PFSK-1 (cell line): Measurements from ENCODE around the gene SYNPO.

Source experiments
- FOXP2 ChIP-seq: optimal IDR thresholded peaks from 2 replicates; pipeline ENCODE3; 2011; ENCODE audit warnings: borderline replicate concordance, control low read depth, inconsistent platforms; ENCODE audit not compliant: insufficient read depth; ENCODE audit errors: extremely low read length, extremely low read depth
- POLR2AphosphoS5 ChIP-seq: IDR thresholded peaks from 2 replicates; pipeline ENCODE4 v1.6.1; 2012; ENCODE audit warnings: low read depth, mild to moderate bottlenecking, control low read depth, low read length, moderate library complexity
- REST ChIP-seq, 2 experiments: IDR thresholded peaks; 2 replicates each; pipeline versions ENCODE4 v1.6.1 to v1.8.0; 2011 to 2012; ENCODE audit warnings: low read depth in 2 of 2, low read length in 2 of 2, control low read depth in 1 of 2, inconsistent platforms in 1 of 2, mild to moderate bottlenecking in 1 of 2, moderate library complexity in 1 of 2; ENCODE audit not compliant: insufficient read depth in 1 of 2
- SIN3A ChIP-seq: IDR thresholded peaks from 2 replicates; pipeline ENCODE4 v1.6.1; 2012; ENCODE audit warnings: mild to moderate bottlenecking, low read length, moderate library complexity, borderline replicate concordance; ENCODE audit not compliant: insufficient read depth
- TAF1 ChIP-seq: IDR thresholded peaks from 2 replicates; pipeline ENCODE4 v1.6.1; 2012; ENCODE audit warnings: low read length, control low read depth, borderline replicate concordance; ENCODE audit not compliant: insufficient read depth

The SYNPO gene

DNA sequence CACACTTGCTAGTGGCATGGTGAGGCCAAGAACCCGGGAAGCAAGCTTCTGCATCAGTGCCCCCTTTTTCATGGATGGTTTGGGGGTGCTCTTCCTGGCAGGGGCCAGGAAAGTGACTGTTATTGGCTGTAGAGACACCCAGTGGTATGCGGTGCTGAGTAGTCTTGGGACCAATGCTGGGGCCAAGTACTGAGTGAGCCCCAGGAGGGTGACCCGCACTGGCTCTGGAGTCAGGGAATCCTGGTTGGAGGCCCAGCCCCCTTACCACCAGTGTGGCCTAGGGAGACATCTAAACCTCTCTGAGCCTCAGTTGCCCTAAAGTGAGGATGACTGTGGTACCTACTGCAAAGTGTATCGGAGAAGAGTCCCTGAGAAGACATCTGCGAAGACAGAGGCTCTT lies 41.2 kb upstream of the SYNPO start:
- TF ChIP-seq FOXP2: no peak
- TF ChIP-seq POLR2AphosphoS5: no peak
- TF ChIP-seq REST (IDR thresholded peaks at IDR 0.05; ENCODE audit: insufficient read depth in 1 of 2, low read depth in 2 of 2, low read length in 2 of 2): no peak
- TF ChIP-seq TAF1: no peak
- TF ChIP-seq SIN3A: no peak

DNA sequence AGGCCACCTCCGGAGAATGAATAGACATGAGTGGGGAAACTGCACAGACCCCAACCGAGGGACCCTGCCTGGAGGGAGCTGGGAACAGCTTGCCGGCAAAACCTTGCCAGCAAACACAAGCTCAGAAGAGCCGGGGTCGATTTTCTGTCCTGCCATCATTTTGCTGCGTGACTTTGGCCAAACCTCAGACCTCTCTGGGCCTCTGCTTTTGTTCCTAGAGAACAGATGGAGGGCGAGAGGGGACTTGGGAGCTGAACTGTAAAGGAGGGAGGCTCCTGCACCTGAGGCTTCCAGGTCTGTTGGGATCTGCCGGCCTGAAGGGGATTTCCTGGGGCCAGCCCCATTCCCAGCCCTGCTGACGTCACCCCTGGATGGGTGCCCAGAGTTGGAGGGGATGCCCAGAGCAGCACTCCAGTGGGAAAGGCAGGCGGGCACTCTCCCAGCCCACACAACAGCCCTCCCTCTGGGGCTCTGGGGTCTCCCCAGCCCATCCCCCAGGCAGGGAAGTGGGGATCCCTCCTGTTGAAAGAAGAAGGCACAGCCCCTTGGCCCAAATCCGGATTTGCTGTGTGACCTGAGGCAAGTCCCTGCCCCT lies 40.4 kb upstream of the SYNPO start:
- no peak for TF ChIP-seq REST (IDR thresholded peaks at IDR 0.05; ENCODE audit: insufficient read depth in 1 of 2, low read depth in 2 of 2, low read length in 2 of 2)
- TF ChIP-seq POLR2AphosphoS5: no peak
- no peak for TF ChIP-seq FOXP2
- no peak for TF ChIP-seq TAF1
- no peak for TF ChIP-seq SIN3A

DNA sequence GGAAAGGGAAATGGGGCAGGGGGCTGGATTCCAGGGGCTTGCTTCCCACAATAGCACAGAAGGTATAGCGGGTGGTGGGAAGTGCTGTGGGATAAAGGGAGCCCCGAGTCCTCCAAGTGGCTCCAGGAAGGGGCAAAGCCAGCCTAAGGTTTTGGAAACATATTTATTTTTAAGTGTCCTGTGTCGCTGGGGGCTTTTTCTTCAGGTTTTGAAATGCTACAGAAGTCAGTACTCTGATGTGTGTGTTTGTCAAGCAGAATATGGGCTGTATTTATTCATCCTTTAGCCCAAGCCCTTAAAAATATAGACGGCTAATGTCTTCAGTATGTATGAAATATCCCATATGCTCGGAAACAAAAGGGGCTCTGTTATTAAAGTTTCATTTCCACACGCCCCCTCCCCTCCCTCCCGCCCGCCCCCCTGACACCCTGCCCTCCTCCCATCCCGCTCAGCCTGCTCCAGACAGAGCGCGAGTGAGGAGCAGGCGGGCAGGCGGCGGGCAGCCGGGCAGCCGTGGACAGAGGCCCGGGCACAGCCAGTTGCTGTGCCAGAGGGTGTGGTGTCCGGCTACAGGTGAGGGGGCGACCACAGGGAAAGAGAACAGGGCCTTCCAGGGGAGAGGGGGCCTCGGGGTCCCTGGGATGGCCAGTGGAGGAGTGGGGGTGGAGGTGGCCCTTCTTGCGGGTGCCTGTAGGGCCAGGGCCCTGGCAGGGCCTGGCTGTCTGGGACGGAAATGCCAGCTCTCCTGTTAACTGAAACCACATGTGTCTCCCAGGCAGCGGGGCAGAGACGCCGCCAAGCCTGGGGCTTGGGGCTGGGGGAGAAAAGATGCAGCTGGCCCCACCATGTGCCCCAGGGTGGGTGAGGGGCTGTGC lies 39.6 kb upstream of the SYNPO start:
- TF ChIP-seq TAF1: no peak
- TF ChIP-seq REST (IDR thresholded peaks at IDR 0.05; ENCODE audit: insufficient read depth in 1 of 2, low read depth in 2 of 2, low read length in 2 of 2): no peak
- TF ChIP-seq POLR2AphosphoS5: no peak
- TF ChIP-seq FOXP2: no peak
- no peak for TF ChIP-seq SIN3A

DNA sequence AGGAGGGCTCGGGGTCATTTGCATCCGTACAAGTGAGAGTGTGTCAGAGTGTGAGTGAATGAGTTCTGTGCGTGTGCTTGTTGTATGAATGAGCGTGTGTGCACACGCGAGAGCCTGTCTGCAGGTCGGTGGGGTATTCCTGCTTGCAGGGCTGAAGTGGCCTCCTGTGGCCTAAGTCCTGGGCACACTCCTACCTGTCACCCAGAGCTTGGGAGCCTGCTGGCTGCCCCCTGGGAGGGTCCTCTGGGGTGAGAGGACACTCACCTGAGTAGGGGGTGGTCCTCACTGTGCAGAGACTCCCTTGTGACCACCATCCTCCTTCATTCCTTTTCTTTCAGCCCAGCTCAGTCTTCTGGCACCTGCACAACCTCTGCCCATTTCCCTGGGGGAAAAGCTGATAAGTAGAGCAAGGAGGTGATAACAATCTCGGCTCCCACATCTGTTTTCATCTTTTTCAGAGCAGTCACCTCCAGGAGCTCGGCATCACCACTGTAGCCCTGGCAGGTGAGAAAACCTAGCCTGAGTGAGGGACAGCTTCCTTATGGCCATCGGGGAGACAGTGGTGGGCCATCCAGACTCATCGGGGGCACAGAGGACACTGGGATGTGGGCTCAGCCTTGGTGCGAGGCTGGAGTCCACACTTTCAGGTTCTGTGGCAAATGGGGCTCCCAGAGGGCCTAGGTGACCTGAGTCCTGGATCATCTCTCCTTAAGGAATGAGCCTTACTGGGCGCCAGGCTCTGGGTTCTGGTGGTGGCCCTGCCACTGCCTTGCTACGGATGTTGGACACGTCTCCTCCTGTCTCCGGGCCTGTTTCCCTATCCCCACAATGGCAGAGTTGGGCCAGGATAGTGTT lies 38.7 kb upstream of the SYNPO start:
- TF ChIP-seq SIN3A (no peak), TAF1 (no peak), REST (IDR thresholded peaks at IDR 0.05; ENCODE audit: insufficient read depth in 1 of 2, low read depth in 2 of 2, low read length in 2 of 2) (no peak), POLR2AphosphoS5 (no peak), FOXP2 (no peak)
